ENCODE results near the gene E4F1. TPM values are rescaled to one million over a fixed set of nuclear protein-coding genes. Genes with fewer than 3 reads are reported as not detected.

The E4F1 gene
- total and polyA plus RNA-seq, 2 experiments from 2014 or later = 15.5 to 19.7 TPM

- no peak for DNase-seq (ENCODE audit: low spot score)
- H3K4me2 ChIP-seq = no peak overlapping the region
- H3K9me3 ChIP-seq (ENCODE audit: low read depth) = no peaks in the 10 kb centered on the region
- no peak overlapping the region for H3K4me3 ChIP-seq
- TF ChIP-seq EZH2phosphoT487 (IDR thresholded peaks at IDR 0.05; ENCODE audit: low read depth, severe bottlenecking, unreplicated experiment) (no peak), EZH2 (IDR thresholded peaks at IDR 0.05; ENCODE audit: borderline replicate concordance) (no peak)
- TF ChIP-seq, protein P1, sequence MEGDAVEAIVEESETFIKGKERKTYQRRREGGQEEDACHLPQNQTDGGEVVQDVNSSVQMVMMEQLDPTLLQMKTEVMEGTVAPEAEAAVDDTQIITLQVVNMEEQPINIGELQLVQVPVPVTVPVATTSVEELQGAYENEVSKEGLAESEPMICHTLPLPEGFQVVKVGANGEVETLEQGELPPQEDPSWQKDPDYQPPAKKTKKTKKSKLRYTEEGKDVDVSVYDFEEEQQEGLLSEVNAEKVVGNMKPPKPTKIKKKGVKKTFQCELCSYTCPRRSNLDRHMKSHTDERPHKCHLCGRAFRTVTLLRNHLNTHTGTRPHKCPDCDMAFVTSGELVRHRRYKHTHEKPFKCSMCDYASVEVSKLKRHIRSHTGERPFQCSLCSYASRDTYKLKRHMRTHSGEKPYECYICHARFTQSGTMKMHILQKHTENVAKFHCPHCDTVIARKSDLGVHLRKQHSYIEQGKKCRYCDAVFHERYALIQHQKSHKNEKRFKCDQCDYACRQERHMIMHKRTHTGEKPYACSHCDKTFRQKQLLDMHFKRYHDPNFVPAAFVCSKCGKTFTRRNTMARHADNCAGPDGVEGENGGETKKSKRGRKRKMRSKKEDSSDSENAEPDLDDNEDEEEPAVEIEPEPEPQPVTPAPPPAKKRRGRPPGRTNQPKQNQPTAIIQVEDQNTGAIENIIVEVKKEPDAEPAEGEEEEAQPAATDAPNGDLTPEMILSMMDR (IDR thresholded peaks at IDR 0.05; ENCODE audit: poor library complexity) = no peak
- no peaks in the 10 kb centered on the region for H3K4me1 ChIP-seq (ENCODE audit: insufficient read depth)
- H4K20me1 ChIP-seq (ENCODE audit: insufficient read depth, poor library complexity, severe bottlenecking) = no peaks in the 10 kb centered on the region
- no peak overlapping the region for H3K27ac ChIP-seq
- H3K36me3 ChIP-seq (replicated peaks; ENCODE audit: insufficient read depth, low read depth) = no peaks in the 10 kb centered on the region
- H3K27me3 ChIP-seq = no peaks in the 10 kb centered on the region
- no peak overlapping the region for H2AFZ ChIP-seq
- no peaks in the 10 kb centered on the region for H3K9me2 ChIP-seq (replicated peaks; ENCODE audit: insufficient read depth)
- no peaks in the 10 kb centered on the region for H3K79me2 ChIP-seq
- 78% methylated on average over 28 of the region's 106 CpGs for WGBS (ENCODE audit: low lambda C conversion rate, missing lambda C conversion rate)
These were observed 44.9 kb upstream of the E4F1 start for GRCh38 chr16:2178321-2179106.

DNA sequence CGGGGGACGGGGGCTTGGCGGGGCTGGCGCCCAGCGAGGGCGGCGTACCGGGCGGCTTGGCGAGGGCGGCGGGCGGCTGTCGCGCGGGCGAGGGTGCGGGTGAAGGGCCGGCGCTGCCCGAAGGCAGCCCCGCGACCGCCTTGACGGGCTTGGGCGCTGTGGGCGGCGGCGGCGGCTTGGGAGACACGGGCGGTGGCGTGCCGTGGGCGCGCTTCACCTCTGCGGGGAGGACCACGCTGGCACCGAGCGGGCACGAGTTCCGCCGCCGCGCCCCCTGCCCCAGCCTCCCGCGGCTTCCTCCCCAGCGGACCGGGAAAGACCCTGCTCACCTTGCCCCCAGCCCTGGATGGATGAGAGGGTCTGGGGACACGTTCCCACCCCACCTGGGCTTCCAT, 44.3 kb upstream of the E4F1 start:
- H3K27ac ChIP-seq = no peak overlapping the region
- DNase-seq (ENCODE audit: low spot score) = no peak
- 90% methylated on average over 5 of the region's 50 CpGs for WGBS (ENCODE audit: low lambda C conversion rate, missing lambda C conversion rate)
- no peaks in the 10 kb centered on the region for H3K4me1 ChIP-seq (ENCODE audit: insufficient read depth)
- H2AFZ ChIP-seq = no peak overlapping the region
- H4K20me1 ChIP-seq (ENCODE audit: insufficient read depth, poor library complexity, severe bottlenecking) = no peaks in the 10 kb centered on the region
- H3K36me3 ChIP-seq (replicated peaks; ENCODE audit: insufficient read depth, low read depth) = no peaks in the 10 kb centered on the region
- H3K9me3 ChIP-seq (ENCODE audit: low read depth) = no peaks in the 10 kb centered on the region
- no peaks in the 10 kb centered on the region for H3K27me3 ChIP-seq
- no peak overlapping the region for H3K4me2 ChIP-seq
- H3K4me3 ChIP-seq = no peak overlapping the region
- H3K9me2 ChIP-seq (replicated peaks; ENCODE audit: insufficient read depth) = no peaks in the 10 kb centered on the region
- no peaks in the 10 kb centered on the region for H3K79me2 ChIP-seq
- TF ChIP-seq, protein P1 (IDR thresholded peaks at IDR 0.05; ENCODE audit: poor library complexity) = no peak
- TF ChIP-seq EZH2phosphoT487 (IDR thresholded peaks at IDR 0.05; ENCODE audit: low read depth, severe bottlenecking, unreplicated experiment) = no peak
- no peak for TF ChIP-seq EZH2 (IDR thresholded peaks at IDR 0.05; ENCODE audit: borderline replicate concordance)

- TF ChIP-seq EZH2phosphoT487 (IDR thresholded peaks at IDR 0.05; ENCODE audit: low read depth, severe bottlenecking, unreplicated experiment) (no peak), EZH2 (IDR thresholded peaks at IDR 0.05; ENCODE audit: borderline replicate concordance) (no peak)
- TF ChIP-seq, protein P1 (IDR thresholded peaks at IDR 0.05; ENCODE audit: poor library complexity) = no peak
- Histone ChIP-seq H3K9me3 (ENCODE audit: low read depth) (no peaks in the 10 kb centered on the region), H3K79me2 (no peaks in the 10 kb centered on the region), H4K20me1 (ENCODE audit: insufficient read depth, poor library complexity, severe bottlenecking) (no peaks in the 10 kb centered on the region), H3K4me1 (ENCODE audit: insufficient read depth) (no peaks in the 10 kb centered on the region), H2AFZ (no peak overlapping the region), H3K9me2 (replicated peaks; ENCODE audit: insufficient read depth) (no peaks in the 10 kb centered on the region), H3K27me3 (no peaks in the 10 kb centered on the region), H3K4me3 (no peak overlapping the region), H3K4me2 (no peak overlapping the region), H3K27ac (no peak overlapping the region), H3K36me3 (replicated peaks; ENCODE audit: insufficient read depth, low read depth) (no peaks in the 10 kb centered on the region)
- 97% methylated on average over 14 of the region's 31 CpGs for WGBS (ENCODE audit: low lambda C conversion rate, missing lambda C conversion rate)
- no peak for DNase-seq (ENCODE audit: low spot score)
These were observed 43.8 kb upstream of the E4F1 start for GRCh38 chr16:2179576-2179975.
